ENCODE measurements around the gene SEMA6A.

SEMA6A gene

GRCh38 chr5:116583862-116584222 is 9.2 kb upstream of the SEMA6A start:
- Mint-ChIP-seq H3K4me3 (no peak overlapping the region), H3K9me3 (peaks cover 5% of the 10 kb centered on the region), H3K36me3 (no peaks in the 10 kb centered on the region), H3K27me3 (peaks cover 32% of the 10 kb centered on the region), H3K27ac (no peak overlapping the region), H3K4me1 (no peaks in the 10 kb centered on the region)

GRCh38 chr5:116583085-116583861 is 8.7 kb upstream of the SEMA6A start:
- Mint-ChIP-seq H3K27ac (no peak overlapping the region), H3K4me1 (no peaks in the 10 kb centered on the region), H3K27me3 (peaks cover 35% of the 10 kb centered on the region), H3K4me3 (no peak overlapping the region), H3K9me3 (peaks cover 5% of the 10 kb centered on the region), H3K36me3 (no peaks in the 10 kb centered on the region)

GRCh38 chr5:116581910-116582309 is 7.3 kb upstream of the SEMA6A start:
- no peaks in the 10 kb centered on the region for H3K9me3 Mint-ChIP-seq
- no peak overlapping the region for H3K27ac Mint-ChIP-seq
- peaks cover 35% of the 10 kb centered on the region for H3K27me3 Mint-ChIP-seq
- H3K4me1 Mint-ChIP-seq, result no peaks in the 10 kb centered on the region
- no peak overlapping the region for H3K4me3 Mint-ChIP-seq
- H3K36me3 Mint-ChIP-seq, result no peaks in the 10 kb centered on the region

GRCh38 chr5:116579144-116579543 is 4.5 kb upstream of the SEMA6A start:
- Mint-ChIP-seq H3K4me1 (peaks cover 15% of the 10 kb centered on the region), H3K36me3 (no peaks in the 10 kb centered on the region), H3K27ac (no peak overlapping the region), H3K4me3 (no peak overlapping the region), H3K27me3 (peaks cover 40% of the 10 kb centered on the region), H3K9me3 (no peaks in the 10 kb centered on the region)

GRCh38 chr5:116578676-116579075 is 4.1 kb upstream of the SEMA6A start:
- peaks cover 40% of the 10 kb centered on the region for H3K27me3 Mint-ChIP-seq

GRCh38 chr5:116577064-116577788 is 2.6 kb upstream of the SEMA6A start:
- no peaks in the 10 kb centered on the region for H3K36me3 Mint-ChIP-seq
- H3K9me3 Mint-ChIP-seq, result no peaks in the 10 kb centered on the region
- no peak overlapping the region for H3K4me3 Mint-ChIP-seq
- peaks cover 44% of the 10 kb centered on the region for H3K27me3 Mint-ChIP-seq
- no peak overlapping the region for H3K27ac Mint-ChIP-seq
- peaks cover 21% of the 10 kb centered on the region for H3K4me1 Mint-ChIP-seq

More at GRCh38 chr5:116578676-116579075, 4.1 kb upstream of the SEMA6A start:
- no peak overlapping the region for H3K27ac Mint-ChIP-seq
- H3K9me3 Mint-ChIP-seq, result no peaks in the 10 kb centered on the region
- H3K4me1 Mint-ChIP-seq, result peaks cover 18% of the 10 kb centered on the region
- H3K36me3 Mint-ChIP-seq, result no peaks in the 10 kb centered on the region
- no peak overlapping the region for H3K4me3 Mint-ChIP-seq

GRCh38 chr5:116576053-116576713 is 1.6 kb upstream of the SEMA6A start:
- Mint-ChIP-seq H3K9me3 (no peaks in the 10 kb centered on the region), H3K27me3 (peaks cover 49% of the 10 kb centered on the region), H3K4me3 (no peak overlapping the region), H3K4me1 (peaks cover 21% of the 10 kb centered on the region), H3K36me3 (no peaks in the 10 kb centered on the region), H3K27ac (no peak overlapping the region)

- Mint-ChIP-seq H3K9me3 (no peaks in the 10 kb centered on the region), H3K36me3 (no peaks in the 10 kb centered on the region), H3K27me3 (peaks cover 50% of the 10 kb centered on the region), H3K27ac (no peak overlapping the region), H3K4me3 (peak overlapping the region; percentile 17), H3K4me1 (peaks cover 21% of the 10 kb centered on the region)
Observed at GRCh38 chr5:116575326-116576052, 866 bp upstream of the SEMA6A start.

- H3K4me3 Mint-ChIP-seq, result peak overlapping the region; percentile 83
- H3K4me1 Mint-ChIP-seq, result peaks cover 21% of the 10 kb centered on the region
- H3K27me3 Mint-ChIP-seq, result peaks cover 57% of the 10 kb centered on the region
- H3K36me3 Mint-ChIP-seq, result no peaks in the 10 kb centered on the region
- no peak overlapping the region for H3K27ac Mint-ChIP-seq
- no peaks in the 10 kb centered on the region for H3K9me3 Mint-ChIP-seq
Observed at GRCh38 chr5:116573702-116574366, 789 bp downstream of the SEMA6A start.

- Mint-ChIP-seq H3K4me3 (peak overlapping the region; percentile 54), H3K27me3 (peaks cover 54% of the 10 kb centered on the region), H3K9me3 (no peaks in the 10 kb centered on the region), H3K4me1 (peaks cover 21% of the 10 kb centered on the region), H3K36me3 (no peaks in the 10 kb centered on the region), H3K27ac (no peak overlapping the region)
Observed at GRCh38 chr5:116573279-116573701, 1.3 kb downstream of the SEMA6A start.

GRCh38 chr5:116572350-116573278 is 2.0 kb downstream of the SEMA6A start:
- H3K4me3 Mint-ChIP-seq, result no peak overlapping the region
- H3K36me3 Mint-ChIP-seq, result no peaks in the 10 kb centered on the region

GRCh38 chr5:116571568-116572349 is 2.9 kb downstream of the SEMA6A start:
- H3K4me3 Mint-ChIP-seq, result no peak overlapping the region
- no peaks in the 10 kb centered on the region for H3K36me3 Mint-ChIP-seq
- peaks cover 56% of the 10 kb centered on the region for H3K27me3 Mint-ChIP-seq
- H3K27ac Mint-ChIP-seq, result no peak overlapping the region
- no peaks in the 10 kb centered on the region for H3K9me3 Mint-ChIP-seq
- peaks cover 21% of the 10 kb centered on the region for H3K4me1 Mint-ChIP-seq

More at GRCh38 chr5:116572350-116573278, 2.0 kb downstream of the SEMA6A start:
- Mint-ChIP-seq H3K9me3 (no peaks in the 10 kb centered on the region), H3K27ac (no peak overlapping the region), H3K27me3 (peaks cover 54% of the 10 kb centered on the region), H3K4me1 (peaks cover 21% of the 10 kb centered on the region)

- Mint-ChIP-seq H3K4me3 (no peak overlapping the region), H3K27me3 (peaks cover 49% of the 10 kb centered on the region), H3K9me3 (no peaks in the 10 kb centered on the region)
Observed at GRCh38 chr5:116569999-116570398, 4.6 kb downstream of the SEMA6A start.

More at GRCh38 chr5:116569999-116570398, 4.6 kb downstream of the SEMA6A start:
- Mint-ChIP-seq H3K4me1 (peaks cover 11% of the 10 kb centered on the region), H3K27ac (no peak overlapping the region), H3K36me3 (no peaks in the 10 kb centered on the region)

Measured in activated naive CD4-positive, alpha-beta T cell treated with anti-CD3 and anti-CD28 coated beads, Interleukin-2, amount 50 U/mL, for 24 hours (primary cell).